ENCODE results near the gene PLAC9. TPM values are rescaled to one million over a fixed set of nuclear protein-coding genes. Genes with fewer than 3 reads are reported as not detected.
A peak's percentile ranks its signal among the peaks of the same experiment; 100 is the strongest.
"Not testable (repeated sequence)": the region's sequence is repeated elsewhere in the genome, so short reads cannot be mapped to it uniquely, and the experiment has no call there.

PLAC9 gene
- total RNA-seq, 4 donors from 2014 or later, result 1.7 to 6.6 (median 5.7) TPM; not detected in 1

DNA sequence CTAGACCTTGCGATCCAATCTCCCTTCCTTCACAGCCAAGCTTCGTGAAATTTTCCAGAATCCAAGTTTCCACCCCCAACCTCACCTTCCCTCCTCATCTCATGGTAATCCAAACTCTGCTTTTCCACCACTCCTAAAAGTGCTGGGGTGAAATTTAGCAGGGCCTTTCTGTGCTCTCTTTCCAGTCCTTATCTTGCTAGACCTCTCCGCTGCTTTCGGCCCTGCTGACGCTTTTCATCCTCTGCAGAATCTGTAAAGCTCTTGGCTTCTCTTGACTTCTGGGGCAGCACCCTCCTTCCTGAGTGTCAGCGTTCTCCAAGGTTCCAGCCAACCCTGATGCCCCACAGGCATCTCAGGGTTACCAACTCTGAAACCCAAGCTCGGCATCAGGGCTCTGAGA, 7.7 kb downstream of the PLAC9 start:
- 80 to 87% methylated on average over 2 to 7 of the region's 7 CpGs for WGBS, 2 donors (ENCODE audit: low coverage in 1 of 2)
- Histone ChIP-seq H3K36me3 (no peaks in the 10 kb centered on the region), H3K27ac (no peak overlapping the region), H3K9me3 (no peaks in the 10 kb centered on the region), H3K4me3 (no peak overlapping the region), H3K27me3 (peaks cover 29% of the 10 kb centered on the region), H3K4me1 (peaks cover 12 to 19% (median 14%) of the 10 kb centered on the region in 4 donors)
- in situ Hi-C loops (cut with MboI; ENCODE audit: low pct_ligation_motif_present in 1 of 4, low pct_unique_long_range_greater_than_20kb in 1 of 4, low sequenced_read_pairs in 3 of 4), result no loop called here
- TF ChIP-seq EP300 (IDR thresholded peaks at IDR 0.05; ENCODE audit: low read depth), result no peak
- no peak for TF ChIP-seq CTCF (IDR thresholded peaks at IDR 0.05)
- TF ChIP-seq POLR2A (IDR thresholded peaks at IDR 0.05), result no peak
- no peak for TF ChIP-seq POLR2AphosphoS5 (IDR thresholded peaks at IDR 0.05)
- intact Hi-C loops (cut with DNase I; ENCODE audit: low total_unique reads), result no loop called here
- no peak for DNase-seq

DNA sequence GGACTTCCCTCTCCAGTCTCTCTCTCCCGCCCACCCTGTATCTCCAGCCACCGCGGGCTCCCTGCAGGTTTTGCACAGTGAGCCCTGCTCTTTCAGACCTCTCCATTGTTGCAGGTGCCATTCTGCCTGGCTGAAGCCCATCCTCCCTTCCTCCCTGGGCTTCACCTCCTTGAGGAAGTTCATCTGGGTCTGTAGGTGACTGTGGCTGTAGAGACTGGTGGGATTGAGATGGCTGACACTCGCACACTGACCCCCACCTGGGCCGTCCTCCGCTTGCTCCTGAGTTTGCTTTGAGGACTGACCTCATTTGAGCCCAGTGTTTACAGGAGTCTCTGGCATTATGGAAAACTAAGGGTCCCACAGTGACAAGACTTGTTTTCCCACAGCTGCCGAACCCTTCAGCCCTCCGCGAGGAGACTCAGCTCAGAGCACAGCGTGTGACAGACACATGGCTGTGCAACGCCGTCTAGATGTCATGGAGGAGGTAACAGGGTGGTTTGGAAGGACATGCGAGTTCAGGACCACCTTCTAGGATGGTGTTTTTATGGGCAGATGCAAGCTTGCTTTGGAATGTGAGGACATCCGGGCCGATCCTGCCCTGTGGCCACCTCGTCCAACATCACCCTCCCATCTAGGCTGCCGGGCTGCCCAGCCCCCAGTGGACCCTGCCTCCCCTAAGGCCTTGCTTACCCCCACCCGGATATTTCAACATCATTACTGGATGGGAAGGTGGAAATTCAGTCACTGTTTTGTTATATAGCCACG, 9.3 kb downstream of the PLAC9 start:
- H3K9me3 ChIP-seq, result no peaks in the 10 kb centered on the region
- no peak overlapping the region for H3K4me3 ChIP-seq
- intact Hi-C loops (cut with DNase I; ENCODE audit: low total_unique reads), result no loop called here
- in situ Hi-C loops (cut with MboI; ENCODE audit: low pct_ligation_motif_present in 1 of 4, low pct_unique_long_range_greater_than_20kb in 1 of 4, low sequenced_read_pairs in 3 of 4), result no loop called here
- TF ChIP-seq EP300 (IDR thresholded peaks at IDR 0.05; ENCODE audit: low read depth), result no peak
- TF ChIP-seq POLR2A (IDR thresholded peaks at IDR 0.05), result no peak
- TF ChIP-seq CTCF (IDR thresholded peaks at IDR 0.05), result no peak
- peak in 1 of 3 donors; percentile 3 for TF ChIP-seq POLR2AphosphoS5 (IDR thresholded peaks at IDR 0.05)
- 54% methylated on average over 16 of the region's 19 CpGs; no CpG with 5 or more reads in 1 of the 2 donors for WGBS, 2 donors (ENCODE audit: low coverage in 1 of 2)
- no peaks in the 10 kb centered on the region for H3K36me3 ChIP-seq
- DNase-seq, result no peak
- no peak overlapping the region for H3K27ac ChIP-seq
- H3K27me3 ChIP-seq, result peaks cover 23% of the 10 kb centered on the region
- peaks cover 12 to 19% (median 14%) of the 10 kb centered on the region in 4 donors for H3K4me1 ChIP-seq

DNA sequence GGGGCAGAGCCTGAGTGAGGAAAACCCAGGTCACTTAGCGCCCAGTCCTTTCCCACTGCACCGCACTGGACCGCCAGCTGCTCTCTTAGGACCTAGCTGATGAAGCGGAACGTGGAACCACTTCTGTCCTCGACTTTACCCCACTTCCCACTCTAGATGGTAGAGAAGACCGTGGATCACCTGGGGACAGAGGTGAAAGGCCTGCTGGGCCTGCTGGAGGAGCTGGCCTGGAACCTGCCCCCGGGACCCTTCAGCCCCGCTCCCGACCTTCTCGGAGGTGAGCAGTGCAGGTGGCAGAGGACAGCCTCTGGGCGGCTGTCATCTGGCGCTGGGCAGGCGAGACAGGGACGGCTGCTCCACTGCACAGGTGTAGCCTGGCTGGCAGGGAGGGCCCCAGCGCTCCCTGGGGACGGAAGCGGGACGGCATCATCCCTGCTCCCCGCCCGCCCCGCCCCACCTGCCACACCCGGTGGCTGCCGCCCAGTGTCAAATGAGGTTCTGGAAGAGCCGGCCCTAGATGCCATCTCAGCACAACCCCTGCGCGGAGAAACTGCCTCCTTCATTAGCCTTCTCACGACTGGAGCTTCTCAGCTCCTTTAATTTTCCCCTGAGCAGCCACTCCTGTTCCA, 11.7 kb downstream of the PLAC9 start:
- TF ChIP-seq POLR2AphosphoS5 (IDR thresholded peaks at IDR 0.05), result peak in 1 of 3 donors; percentile 58
- TF ChIP-seq CTCF (IDR thresholded peaks at IDR 0.05), result peak in 4 of 5 experiments; percentile 6 to 68 (median 24)
- TF ChIP-seq EP300 (IDR thresholded peaks at IDR 0.05; ENCODE audit: low read depth), result no peak
- 26% methylated on average over 28 of the region's 28 CpGs; no CpG with 5 or more reads in 1 of the 2 donors for WGBS, 2 donors (ENCODE audit: low coverage in 1 of 2)
- Histone ChIP-seq H3K27me3 (peaks cover 16% of the 10 kb centered on the region), H3K4me3 (peak overlapping the region in 1 of 4 donors; percentile 8), H3K27ac (peak overlapping the region; percentile 24 to 59 (median 54)), H3K9me3 (no peaks in the 10 kb centered on the region), H3K4me1 (peaks cover 12 to 19% (median 14%) of the 10 kb centered on the region in 4 donors), H3K36me3 (peaks cover 0 to 5% (median 2%) of the 10 kb centered on the region in 4 donors)
- intact Hi-C loops (cut with DNase I; ENCODE audit: low total_unique reads), result loop anchor here (2.0 kb wide), 1 partner anchor 77 kb away; no protein-coding TSS in a partner anchor
- DNase-seq, result peak; percentile 73
- in situ Hi-C loops (cut with MboI; ENCODE audit: low pct_ligation_motif_present in 1 of 4, low pct_unique_long_range_greater_than_20kb in 1 of 4, low sequenced_read_pairs in 3 of 4), result no loop called here

GRCh38 chr10:80144696-80145131, 12.2 kb downstream of the PLAC9 start:
- TF ChIP-seq CTCF (IDR thresholded peaks at IDR 0.05) (no peak), POLR2AphosphoS5 (IDR thresholded peaks at IDR 0.05) (peak in 1 of 3 donors; percentile 5)
- intact Hi-C loops (cut with DNase I; ENCODE audit: low total_unique reads), result loop anchor here (2.0 kb wide), 1 partner anchor 76 kb away; no protein-coding TSS in a partner anchor
- Histone ChIP-seq H3K4me1 (peaks cover 12 to 20% (median 16%) of the 10 kb centered on the region in 4 donors), H3K27me3 (peaks cover 10% of the 10 kb centered on the region), H3K4me3 (peak overlapping the region in 1 of 4 donors; percentile 8), H3K27ac (peak overlapping the region in 3 of 4 donors; percentile 52 to 59 (median 57)), H3K36me3 (peaks cover 0 to 7% (median 2%) of the 10 kb centered on the region in 4 donors), H3K9me3 (no peaks in the 10 kb centered on the region)
- in situ Hi-C loops (cut with MboI; ENCODE audit: low pct_ligation_motif_present in 1 of 4, low pct_unique_long_range_greater_than_20kb in 1 of 4, low sequenced_read_pairs in 3 of 4), result loop anchor here in 1 of 4 donors (5.0 kb wide), 1 partner anchor 73 kb away; no protein-coding TSS in a partner anchor
- DNase-seq, result no peak
- 15% methylated on average over 12 of the region's 12 CpGs; no CpG with 5 or more reads in 1 of the 2 donors for WGBS, 2 donors (ENCODE audit: low coverage in 1 of 2)

DNA sequence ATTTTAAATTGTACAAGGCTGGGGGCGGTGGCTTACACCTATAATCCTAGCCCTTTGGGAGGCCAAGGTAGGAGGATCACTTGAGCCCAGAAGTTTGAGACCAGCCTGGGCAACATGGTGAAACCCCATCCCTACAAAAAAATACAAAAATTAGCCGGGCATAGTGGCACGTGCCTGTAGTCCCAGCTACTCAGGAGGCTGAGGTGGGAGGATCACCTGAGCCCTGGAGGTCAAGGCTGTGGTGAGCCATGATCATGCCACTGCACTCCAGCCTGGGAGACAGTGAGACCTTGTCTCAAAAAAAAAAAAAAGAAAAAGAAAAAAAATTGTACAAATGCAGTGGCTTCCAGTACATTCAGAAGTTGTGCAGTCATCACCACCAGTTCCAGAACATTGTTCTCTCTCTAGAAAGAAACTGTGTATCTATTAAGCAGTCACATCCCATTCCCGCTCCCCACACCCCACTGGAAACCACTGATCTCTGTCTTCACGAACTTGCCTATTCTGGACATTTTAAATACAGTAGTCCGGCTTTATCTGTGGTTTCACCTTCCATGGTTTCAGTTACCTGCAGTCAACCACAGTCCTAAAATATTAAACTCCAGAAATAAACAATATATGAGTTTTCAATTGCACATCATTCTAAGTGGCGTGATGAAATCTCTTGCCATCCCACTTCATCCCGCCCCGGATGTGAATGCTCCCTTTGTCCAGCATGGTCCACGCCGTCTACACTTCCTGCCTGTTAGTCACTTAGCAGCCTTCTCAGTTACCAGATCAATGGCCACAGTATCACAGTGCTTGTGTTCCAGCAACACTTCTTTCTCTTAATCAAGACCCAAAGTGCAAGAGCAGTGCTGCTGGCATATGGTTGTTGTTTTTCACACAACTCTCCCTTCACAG, 13.1 kb downstream of the PLAC9 start:
- intact Hi-C loops (cut with DNase I; ENCODE audit: low total_unique reads), result loop anchor here (2.0 kb wide), 1 partner anchor 75 kb away; no protein-coding TSS in a partner anchor
- not testable (repeated sequence) for H3K4me3 ChIP-seq, DNase-seq, H3K36me3 ChIP-seq, H3K27me3 ChIP-seq, H3K9me3 ChIP-seq
- in situ Hi-C loops (cut with MboI; ENCODE audit: low pct_ligation_motif_present in 1 of 4, low pct_unique_long_range_greater_than_20kb in 1 of 4, low sequenced_read_pairs in 3 of 4), result loop anchor here in 1 of 4 donors (5.0 kb wide), 1 partner anchor 72 kb away; no protein-coding TSS in a partner anchor
- H3K27ac ChIP-seq, result peak overlapping the region in 1 of 4 donors; percentile 9
- peaks cover 12 to 29% (median 18%) of the 10 kb centered on the region in 4 donors for H3K4me1 ChIP-seq
- 66 to 81% methylated on average over 9 to 11 of the region's 11 CpGs for WGBS, 2 donors (ENCODE audit: low coverage in 1 of 2)

Data from transverse colon (tissue), 4 donors.